Upper lobe of left lung (tissue), 4 donors: ENCODE data around the gene ARHGEF1.

Experiments
- POLR2A ChIP-seq, 4 donors: fragments of 450-650 bp; IDR thresholded peaks; one replicate each; pipeline ENCODE4 v1.5.1; 2016 to 2017; ENCODE audit warnings: antibody characterized with exemption in 4 of 4, mild to moderate bottlenecking in 2 of 4
- TF ChIP-seq, protein P1 (sequence below), 6 experiments: fragments of 450-650 bp in 4 of 6; fragments of 200-600 bp in 2 of 6; sonication (generic) in 2 of 6; IDR thresholded peaks; one replicate each; pipeline ENCODE4 v1.5.1; 2016 to 2019; ENCODE audit warnings: antibody characterized with exemption in 6 of 6

DNA sequence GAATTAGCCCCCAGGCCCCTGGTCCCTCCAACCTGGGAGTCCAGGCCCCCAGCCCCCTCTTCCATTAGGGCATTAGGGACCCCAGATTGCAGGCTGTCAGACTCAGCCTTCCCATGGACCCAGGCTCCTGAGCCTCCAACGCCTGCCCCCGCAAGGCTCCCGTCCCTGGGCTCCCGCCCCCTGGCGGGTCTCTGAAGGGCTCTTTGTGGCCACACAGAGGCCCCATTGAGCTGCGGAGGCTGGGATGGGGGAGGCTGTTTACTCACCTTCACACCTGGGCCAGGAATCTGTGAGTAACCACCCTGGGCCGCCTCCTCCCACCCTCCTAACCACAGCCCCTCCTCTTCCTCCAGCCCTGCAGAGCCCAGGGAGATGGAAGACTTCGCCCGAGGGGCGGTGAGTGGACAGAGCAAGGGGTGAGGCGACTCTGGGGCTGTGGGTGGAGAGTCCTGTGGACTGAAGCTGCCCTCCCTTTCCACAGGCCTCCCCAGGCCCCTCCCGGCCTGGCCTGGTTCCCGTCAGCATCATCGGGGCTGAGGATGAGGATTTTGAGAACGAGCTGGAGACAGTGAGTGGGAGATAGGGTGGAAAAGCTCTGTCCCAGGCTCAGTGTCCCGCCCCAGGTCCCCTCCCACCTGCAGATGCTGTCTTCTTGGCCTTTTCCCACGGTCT is 4.9 kb downstream of the ARHGEF1 start:
- TF ChIP-seq, protein P1, sequence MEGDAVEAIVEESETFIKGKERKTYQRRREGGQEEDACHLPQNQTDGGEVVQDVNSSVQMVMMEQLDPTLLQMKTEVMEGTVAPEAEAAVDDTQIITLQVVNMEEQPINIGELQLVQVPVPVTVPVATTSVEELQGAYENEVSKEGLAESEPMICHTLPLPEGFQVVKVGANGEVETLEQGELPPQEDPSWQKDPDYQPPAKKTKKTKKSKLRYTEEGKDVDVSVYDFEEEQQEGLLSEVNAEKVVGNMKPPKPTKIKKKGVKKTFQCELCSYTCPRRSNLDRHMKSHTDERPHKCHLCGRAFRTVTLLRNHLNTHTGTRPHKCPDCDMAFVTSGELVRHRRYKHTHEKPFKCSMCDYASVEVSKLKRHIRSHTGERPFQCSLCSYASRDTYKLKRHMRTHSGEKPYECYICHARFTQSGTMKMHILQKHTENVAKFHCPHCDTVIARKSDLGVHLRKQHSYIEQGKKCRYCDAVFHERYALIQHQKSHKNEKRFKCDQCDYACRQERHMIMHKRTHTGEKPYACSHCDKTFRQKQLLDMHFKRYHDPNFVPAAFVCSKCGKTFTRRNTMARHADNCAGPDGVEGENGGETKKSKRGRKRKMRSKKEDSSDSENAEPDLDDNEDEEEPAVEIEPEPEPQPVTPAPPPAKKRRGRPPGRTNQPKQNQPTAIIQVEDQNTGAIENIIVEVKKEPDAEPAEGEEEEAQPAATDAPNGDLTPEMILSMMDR (IDR thresholded peaks at IDR 0.05), result peak in 3 of 6 experiments; percentile 19 to 43 (median 24)
- peak in 1 of 4 donors; percentile 34 for TF ChIP-seq POLR2A (IDR thresholded peaks at IDR 0.05)
